ENCODE results near the gene C17orf50. TPM values are rescaled to one million over a fixed set of nuclear protein-coding genes. Genes with fewer than 3 reads are reported as not detected.
A peak's percentile ranks its signal among the peaks of the same experiment; 100 is the strongest.

Gene C17orf50
- total RNA-seq, 3 donors from 2014 or later: not detected

DNA sequence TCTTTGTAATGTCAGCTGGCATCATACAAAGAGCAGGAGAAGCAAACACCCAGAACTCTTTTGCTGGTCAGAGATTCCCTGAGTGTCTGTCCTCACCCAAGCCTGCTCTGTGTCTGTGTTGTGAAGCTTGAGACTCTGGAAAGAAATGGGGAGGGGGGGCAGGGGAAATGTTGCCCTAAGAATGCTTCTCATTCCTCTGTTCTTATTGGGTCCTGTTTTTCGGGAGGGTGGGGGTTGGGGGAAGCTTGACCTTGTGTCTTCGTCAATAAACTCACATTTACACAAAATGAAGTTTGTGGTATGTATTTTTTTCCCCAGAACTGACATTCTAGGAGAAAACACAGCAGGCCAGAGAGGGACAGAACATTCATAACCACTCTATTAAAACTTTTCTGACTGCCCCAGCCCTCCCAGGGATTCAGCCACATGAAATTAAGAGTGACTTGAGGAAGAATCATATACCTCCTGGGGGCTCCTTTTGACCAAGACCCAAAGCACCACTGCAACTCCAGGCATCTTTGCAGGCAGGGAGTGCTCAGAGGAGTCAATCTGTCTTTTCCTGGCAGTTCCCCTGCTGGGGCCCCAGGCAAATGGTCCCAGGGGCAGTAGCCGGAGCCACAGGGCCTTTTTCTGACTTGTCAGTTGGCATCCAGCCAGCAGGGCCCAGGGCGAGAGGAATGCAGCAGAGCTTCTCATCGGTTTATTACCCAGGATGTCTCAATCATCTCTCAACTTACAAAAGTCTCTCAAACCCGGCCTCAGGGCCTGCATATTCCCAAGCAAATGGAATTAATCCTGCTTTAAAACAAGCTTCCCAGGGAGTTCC is 34.3 kb upstream of the C17orf50 start:
- ATAC-seq (peak; percentile 28), DNase-seq (peak in 2 of 3 donors; percentile 40 to 56)
- TF ChIP-seq, protein P1, sequence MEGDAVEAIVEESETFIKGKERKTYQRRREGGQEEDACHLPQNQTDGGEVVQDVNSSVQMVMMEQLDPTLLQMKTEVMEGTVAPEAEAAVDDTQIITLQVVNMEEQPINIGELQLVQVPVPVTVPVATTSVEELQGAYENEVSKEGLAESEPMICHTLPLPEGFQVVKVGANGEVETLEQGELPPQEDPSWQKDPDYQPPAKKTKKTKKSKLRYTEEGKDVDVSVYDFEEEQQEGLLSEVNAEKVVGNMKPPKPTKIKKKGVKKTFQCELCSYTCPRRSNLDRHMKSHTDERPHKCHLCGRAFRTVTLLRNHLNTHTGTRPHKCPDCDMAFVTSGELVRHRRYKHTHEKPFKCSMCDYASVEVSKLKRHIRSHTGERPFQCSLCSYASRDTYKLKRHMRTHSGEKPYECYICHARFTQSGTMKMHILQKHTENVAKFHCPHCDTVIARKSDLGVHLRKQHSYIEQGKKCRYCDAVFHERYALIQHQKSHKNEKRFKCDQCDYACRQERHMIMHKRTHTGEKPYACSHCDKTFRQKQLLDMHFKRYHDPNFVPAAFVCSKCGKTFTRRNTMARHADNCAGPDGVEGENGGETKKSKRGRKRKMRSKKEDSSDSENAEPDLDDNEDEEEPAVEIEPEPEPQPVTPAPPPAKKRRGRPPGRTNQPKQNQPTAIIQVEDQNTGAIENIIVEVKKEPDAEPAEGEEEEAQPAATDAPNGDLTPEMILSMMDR (IDR thresholded peaks at IDR 0.05): no peak
- intact Hi-C loops (cut with DNase I, micrococcal nuclease): no loop called here
- no peaks in the 10 kb centered on the region for H3K36me3 ChIP-seq (ENCODE audit: low read depth)
- H3K4me1 ChIP-seq (ENCODE audit: low read depth): peaks cover 5% of the 10 kb centered on the region
- H3K4me3 ChIP-seq: no peak overlapping the region
- no peaks in the 10 kb centered on the region for H3K9me3 ChIP-seq

DNA sequence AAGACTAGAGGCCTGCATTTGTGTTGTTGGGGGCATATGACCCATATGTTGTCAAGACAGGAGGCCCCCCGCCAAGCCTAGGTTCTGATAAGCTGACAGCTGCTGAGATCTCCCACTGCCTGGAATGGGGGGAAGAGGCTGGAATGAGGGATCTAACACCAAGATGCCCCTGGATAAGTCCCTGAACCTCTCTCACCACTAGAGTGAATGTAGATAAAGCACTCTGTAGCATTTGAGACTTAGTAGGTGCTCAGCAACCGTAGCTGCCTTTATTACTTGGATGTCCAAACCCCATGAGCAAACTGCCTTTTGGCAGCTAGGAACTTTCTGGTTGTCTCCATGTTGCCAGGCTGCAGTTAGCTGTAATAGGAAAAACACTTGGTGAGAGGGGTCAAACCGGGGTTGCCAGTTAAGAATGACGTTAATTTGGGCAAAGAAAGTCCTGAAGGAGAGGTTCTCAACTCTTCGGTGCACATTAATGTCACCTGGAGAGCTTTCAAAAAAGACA is 33.7 kb upstream of the C17orf50 start:
- Histone ChIP-seq H3K4me3 (no peak overlapping the region), H3K9me3 (no peaks in the 10 kb centered on the region), H3K4me1 (ENCODE audit: low read depth) (peaks cover 8% of the 10 kb centered on the region), H3K36me3 (ENCODE audit: low read depth) (no peaks in the 10 kb centered on the region)
- DNase-seq (no peak), ATAC-seq (no peak)
- intact Hi-C loops (cut with DNase I, micrococcal nuclease): no loop called here
- TF ChIP-seq, protein P1 (IDR thresholded peaks at IDR 0.05): no peak

DNA sequence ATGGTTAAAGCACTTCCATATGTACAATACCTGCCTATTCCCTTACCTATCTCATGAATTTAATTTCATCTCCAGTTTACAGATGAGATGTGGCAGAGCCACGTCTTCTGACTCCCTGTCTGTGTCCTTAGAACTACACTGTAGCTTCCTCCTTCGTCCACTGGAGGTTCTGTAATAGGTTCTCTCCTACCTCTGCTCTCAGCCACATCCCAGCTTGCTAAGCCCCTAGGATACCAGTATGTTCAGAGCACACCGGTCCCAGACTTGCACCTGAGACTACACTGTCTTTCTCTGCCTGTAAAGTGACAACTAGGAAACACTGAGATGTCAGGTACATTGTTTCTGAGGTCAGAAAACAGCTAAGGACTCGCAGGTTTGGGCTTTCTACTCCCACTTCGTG is 33.1 kb upstream of the C17orf50 start:
- no peak overlapping the region for H3K4me3 ChIP-seq
- TF ChIP-seq, protein P1 (IDR thresholded peaks at IDR 0.05): no peak
- intact Hi-C loops (cut with DNase I, micrococcal nuclease): no loop called here
- ATAC-seq: no peak
- peaks cover 8% of the 10 kb centered on the region for H3K4me1 ChIP-seq (ENCODE audit: low read depth)
- no peak for DNase-seq
- H3K9me3 ChIP-seq: no peaks in the 10 kb centered on the region
- no peaks in the 10 kb centered on the region for H3K36me3 ChIP-seq (ENCODE audit: low read depth)

DNA sequence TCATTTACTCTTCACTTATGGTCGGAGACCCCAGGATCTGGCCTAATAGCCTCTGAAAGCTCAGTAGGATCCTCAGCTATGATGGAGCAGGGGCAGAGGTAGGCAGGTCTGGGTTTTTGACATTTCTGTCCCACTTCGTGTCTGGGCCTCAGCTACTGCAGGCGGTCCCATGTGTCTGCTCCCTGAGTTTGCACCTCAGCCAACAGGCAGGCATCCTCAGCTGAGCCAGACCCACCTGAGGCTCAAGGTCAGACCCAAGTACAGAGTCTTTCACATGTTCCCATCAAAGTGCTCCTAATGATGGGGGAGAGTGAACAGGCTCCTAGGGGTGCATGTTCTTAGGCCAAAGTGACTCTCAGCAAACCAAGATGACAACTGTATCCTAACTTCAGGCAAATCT is 32.1 kb upstream of the C17orf50 start:
- Histone ChIP-seq H3K36me3 (ENCODE audit: low read depth) (no peaks in the 10 kb centered on the region), H3K9me3 (no peaks in the 10 kb centered on the region), H3K4me1 (ENCODE audit: low read depth) (peaks cover 8% of the 10 kb centered on the region), H3K4me3 (no peak overlapping the region)
- TF ChIP-seq, protein P1 (IDR thresholded peaks at IDR 0.05): no peak
- intact Hi-C loops (cut with DNase I, micrococcal nuclease): no loop called here
- no peak for DNase-seq
- ATAC-seq: no peak

DNA sequence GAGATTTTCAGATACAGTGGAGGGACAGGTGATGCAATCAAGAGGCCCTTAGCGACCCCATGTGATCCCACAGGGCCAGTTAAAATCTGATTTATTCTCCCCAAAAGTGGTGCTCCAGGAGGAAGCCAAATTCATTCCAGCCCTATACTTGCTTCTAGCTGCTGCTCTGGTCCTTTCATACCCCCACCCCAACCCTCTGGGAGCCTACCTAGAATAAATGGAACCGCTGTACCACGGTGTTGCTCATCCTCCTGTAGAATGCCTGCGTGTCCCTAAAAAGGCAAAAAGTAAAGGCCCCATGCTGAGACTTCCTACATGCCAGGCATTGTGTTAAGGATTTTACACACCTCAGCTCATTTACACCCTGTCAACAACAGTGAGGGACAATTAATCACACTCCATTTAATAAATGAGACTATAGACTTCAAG is 31.3 kb upstream of the C17orf50 start:
- no peak for ATAC-seq
- Histone ChIP-seq H3K4me3 (no peak overlapping the region), H3K4me1 (ENCODE audit: low read depth) (peaks cover 8% of the 10 kb centered on the region), H3K9me3 (no peaks in the 10 kb centered on the region), H3K36me3 (ENCODE audit: low read depth) (no peaks in the 10 kb centered on the region)
- intact Hi-C loops (cut with DNase I, micrococcal nuclease): no loop called here
- DNase-seq: no peak
- TF ChIP-seq, protein P1 (IDR thresholded peaks at IDR 0.05): no peak
